SK-N-SH (cell line): ENCODE results near the gene TRRAP. TPM values are rescaled to one million over a fixed set of nuclear protein-coding genes. Genes with fewer than 3 reads are reported as not detected.

ENCODE experiments used
- CTCF ChIA-PET: fragments of 300-600, 350-600 bp; formaldehyde crosslinking; extraction: SDS; loops from one replicate; lab custom pipeline; 2021; lab: Yijun Ruan, JAX
- POLR2A ChIA-PET: fragments of 350-600 bp; sonication (Branson Sonifier 250); formaldehyde crosslinking; extraction: SDS; loops from one replicate; lab custom pipeline; 2020; ENCODE audit warnings: antibody characterized with exemption, inconsistent platforms; lab: Yijun Ruan, JAX
- DNase-seq: peaks from one replicate; pipeline ENCODE4 v3.0.0; 2012
- H2AFZ ChIP-seq: fragments of 200-600 bp; sonication (generic); 2 replicates; pipeline ENCODE4 v1.8.1; 2016; ENCODE audit warnings: antibody characterized with exemption, mild to moderate bottlenecking, low read depth
- H3F3A ChIP-seq: fragments of 200-600 bp; sonication (generic); replicated peaks from 2 replicates; pipeline ENCODE3; 2016; ENCODE audit warnings: antibody characterized with exemption, mild to moderate bottlenecking; ENCODE audit not compliant: insufficient read depth
- H3K27ac ChIP-seq, 2 experiments: fragments of 200-500 bp in 1 of 2; fragments of 200-600 bp in 1 of 2; sonication (Bioruptor generic) in 1 of 2; sonication (generic), shearing (Covaris generic) in 1 of 2; 2 replicates each; pipeline versions ENCODE4 v1.5.1 to v1.6.1; 2014 to 2016; ENCODE audit warnings: low read depth in 2 of 2, inconsistent platforms in 1 of 2, low read length in 1 of 2, mild to moderate bottlenecking in 1 of 2, mixed read lengths in 1 of 2
- H3K27me3 ChIP-seq: fragments of 200-600 bp; sonication (generic), shearing (Covaris generic); 2 replicates; pipeline ENCODE4 v1.6.1; 2016; ENCODE audit warnings: mixed run types; ENCODE audit not compliant: insufficient read depth
- H3K36me3 ChIP-seq, 2 experiments: fragments of 200-500 bp in 1 of 2; fragments of 200-600 bp in 1 of 2; sonication (Bioruptor generic) in 1 of 2; sonication (generic) in 1 of 2; replicated peaks in 1 of 2; 2 replicates each; pipeline versions ENCODE3 to v1.5.1; 2014 to 2016; ENCODE audit warnings: low read length in 1 of 2, mild to moderate bottlenecking in 1 of 2; ENCODE audit not compliant: insufficient read depth in 2 of 2, control insufficient read depth in 1 of 2
- H3K4me1 ChIP-seq, 2 experiments: fragments of 200-500 bp in 1 of 2; fragments of 200-600 bp in 1 of 2; sonication (Bioruptor generic) in 1 of 2; sonication (generic), shearing (Covaris generic) in 1 of 2; 2 replicates each; pipeline versions ENCODE4 v1.5.1 to v1.6.1; 2014 to 2016; ENCODE audit warnings: low read depth in 1 of 2, low read length in 1 of 2, mixed run types in 1 of 2; ENCODE audit not compliant: insufficient read depth in 2 of 2, control insufficient read depth in 1 of 2
- H3K4me2 ChIP-seq: fragments of 200-600 bp; sonication (generic), shearing (Covaris generic); 2 replicates; pipeline ENCODE4 v1.6.1; 2017; ENCODE audit warnings: mixed run types
- H3K4me3 ChIP-seq, 2 experiments: fragments of 200-500 bp in 1 of 2; fragments of 200-600 bp in 1 of 2; sonication (Bioruptor generic) in 1 of 2; sonication (generic), shearing (Covaris generic) in 1 of 2; 2 replicates each; pipeline versions ENCODE4 v1.5.1 to v1.8.1; 2014 to 2016; ENCODE audit warnings: low read depth in 2 of 2, inconsistent platforms in 1 of 2, low read length in 1 of 2, mild to moderate bottlenecking in 1 of 2, mixed read lengths in 1 of 2, moderate library complexity in 1 of 2
- H3K79me2 ChIP-seq: fragments of 200-600 bp; sonication (generic); 2 replicates; pipeline ENCODE4 v1.8.1; 2017; ENCODE audit warnings: mild to moderate bottlenecking; ENCODE audit not compliant: insufficient read depth
- H3K9ac ChIP-seq: fragments of 200-600 bp; sonication (generic); 2 replicates; pipeline ENCODE4 v1.6.1; 2017; ENCODE audit warnings: mixed run types
- H3K9me2 ChIP-seq: fragments of 200-600 bp; sonication (generic); 2 replicates; pipeline ENCODE4 v1.6.1; 2017; ENCODE audit warnings: mixed run types
- H3K9me3 ChIP-seq: fragments of 200-600 bp; sonication (generic); 2 replicates; pipeline ENCODE4 v1.6.1; 2017; ENCODE audit warnings: mixed run types, mild to moderate bottlenecking, moderate library complexity
- H4K20me1 ChIP-seq: fragments of 200-600 bp; sonication (generic); 2 replicates; pipeline ENCODE4 v1.6.1; 2017; ENCODE audit warnings: mild to moderate bottlenecking, mixed run types; ENCODE audit not compliant: insufficient read depth
- CTCF ChIP-seq: fragments of 200-600 bp; sonication (generic); IDR thresholded peaks from 2 replicates; pipeline ENCODE4 v1.6.1; 2017; ENCODE audit warnings: antibody characterized with exemption, mild to moderate bottlenecking, moderate library complexity
- EP300 ChIP-seq, 2 experiments: IDR thresholded peaks; 2 replicates each; pipeline versions ENCODE4 v1.4.0 to v1.6.1; 2012; ENCODE audit warnings: borderline replicate concordance in 1 of 2, low read depth in 1 of 2, low read length in 1 of 2
- EZH2phosphoT487 ChIP-seq: fragments of 200-600 bp; sonication (generic); IDR thresholded peaks from 2 replicates; pipeline ENCODE4 v1.6.1; 2017; ENCODE audit warnings: low read depth, mixed run types, mild to moderate bottlenecking, antibody characterized with exemption, moderate library complexity, borderline replicate concordance
- FOSL2 ChIP-seq: IDR thresholded peaks from 2 replicates; pipeline ENCODE4 v1.4.0; 2012; ENCODE audit warnings: low read depth, mild to moderate bottlenecking, moderate library complexity, borderline replicate concordance
- FOXJ3 ChIP-seq: sonication (generic); formaldehyde crosslinking; IDR thresholded peaks from 2 replicates; pipeline ENCODE4 v1.5.1; 2020; ENCODE audit warnings: mild to moderate bottlenecking, missing genetic modification reagents
- FOXM1 ChIP-seq: IDR thresholded peaks from 2 replicates; pipeline ENCODE4 v1.4.0; 2012; ENCODE audit warnings: low read depth, mild to moderate bottlenecking
- GATA2 ChIP-seq: sonication (generic); formaldehyde crosslinking; IDR thresholded peaks from 2 replicates; pipeline ENCODE4 v1.5.0; 2020; ENCODE audit warnings: mild to moderate bottlenecking, missing genetic modification reagents
- IRF3 ChIP-seq: fragments of 150-350 bp; IDR thresholded peaks from 2 replicates; pipeline ENCODE4 v1.6.1; 2016; ENCODE audit warnings: mild to moderate bottlenecking, low read depth, low read length
- MAX ChIP-seq: IDR thresholded peaks from 2 replicates; pipeline ENCODE4 v1.4.0; 2012; ENCODE audit warnings: low read depth
- MXI1 ChIP-seq: IDR thresholded peaks from 2 replicates; pipeline ENCODE4 v1.6.1; 2012; ENCODE audit warnings: mild to moderate bottlenecking, low read depth, low read length, improper control_type of control experiment
- POLR2AphosphoS5 ChIP-seq: IDR thresholded peaks from 2 replicates; pipeline ENCODE4 v1.6.1; 2012; ENCODE audit warnings: low read depth, low read length
- RAD21 ChIP-seq: IDR thresholded peaks from 2 replicates; pipeline ENCODE4 v1.6.1; 2012; ENCODE audit warnings: mild to moderate bottlenecking, low read length
- RCOR1 ChIP-seq: fragments of 150-350 bp; IDR thresholded peaks from 2 replicates; pipeline ENCODE4 v1.6.1; 2017; ENCODE audit warnings: antibody characterized with exemption, low read length
- REST ChIP-seq: IDR thresholded peaks from 2 replicates; pipeline ENCODE4 v1.6.1; 2012; ENCODE audit warnings: mild to moderate bottlenecking, low read depth, low read length, moderate library complexity
- RFX5 ChIP-seq: IDR thresholded peaks from 2 replicates; pipeline ENCODE4 v1.6.1; 2012; ENCODE audit warnings: mild to moderate bottlenecking, improper control_type of control experiment, low read length
- SIN3A ChIP-seq: IDR thresholded peaks from 2 replicates; pipeline ENCODE4 v1.6.1; 2012; ENCODE audit warnings: low read depth, mild to moderate bottlenecking, low read length, moderate library complexity, borderline replicate concordance
- TEAD4 ChIP-seq: IDR thresholded peaks from 2 replicates; pipeline ENCODE4 v1.4.0; 2012; ENCODE audit warnings: mild to moderate bottlenecking, borderline replicate concordance; ENCODE audit not compliant: insufficient read depth
- USF1 ChIP-seq: IDR thresholded peaks from 2 replicates; pipeline ENCODE4 v1.4.0; 2012; ENCODE audit warnings: low read depth, borderline replicate concordance
- YY1 ChIP-seq: IDR thresholded peaks from 2 replicates; pipeline ENCODE4 v1.4.0; 2012; ENCODE audit warnings: low read depth, mild to moderate bottlenecking
- ZBTB33 ChIP-seq: IDR thresholded peaks from 2 replicates; pipeline ENCODE4 v1.4.0; 2012; ENCODE audit warnings: low read depth, borderline replicate concordance
- WGBS: methylation state at CpG from one replicate; pipeline ENCODE4 v1.1.6; 2017; ENCODE audit warnings: low lambda C conversion rate; 5-methylcytosine and 5-hydroxymethylcytosine counted together
- polyA plus RNA-seq, 3 experiments: library from polyadenylated mRNA; depleted of rRNA; stranded (reverse); fragments of >200 nt; gene quantifications; 2 replicates each; pipeline ENCODE4 v1.2.3, GENCODE V29; 2012

Gene TRRAP
- polyA plus RNA-seq, 1 of the 3 experiments (the other 2 are of a cell fraction), result 24.9 TPM

- Histone ChIP-seq H3K27ac (no peak overlapping the region), H3K9me2 (no peaks in the 10 kb centered on the region), H3K4me2 (no peak overlapping the region), H3F3A (no peaks in the 10 kb centered on the region), H3K4me3 (no peak overlapping the region), H4K20me1 (no peaks in the 10 kb centered on the region), H3K36me3 (peaks cover 63 to 95% of the 10 kb centered on the region in 2 experiments), H3K27me3 (no peaks in the 10 kb centered on the region), H2AFZ (no peak overlapping the region), H3K4me1 (peaks cover 0 to 2% of the 10 kb centered on the region in 2 experiments; a peak in 1 of 4 replicates), H3K9me3 (no peaks in the 10 kb centered on the region), H3K9ac (no peak overlapping the region), H3K79me2 (no peaks in the 10 kb centered on the region)
- TF ChIP-seq USF1 (no peak), RCOR1 (no peak), SIN3A (no peak), IRF3 (no peak), RFX5 (no peak), EP300 (IDR thresholded peaks at IDR 0.05; ENCODE audit: borderline replicate concordance in 1 of 2, low read depth in 1 of 2, low read length in 1 of 2) (no peak), MXI1 (no peak), GATA2 (no peak), EZH2phosphoT487 (no peak), FOXJ3 (CRISPR knock-in tag) (no peak), REST (no peak), ZBTB33 (no peak), MAX (no peak), FOSL2 (no peak), TEAD4 (no peak), YY1 (no peak), POLR2AphosphoS5 (no peak), FOXM1 (no peak), CTCF (no peak), RAD21 (no peak)
- WGBS, result 89% methylated on average over 14 of the region's 14 CpGs
- DNase-seq, result no peak
- ChIA-PET POLR2A (interaction anchor here (0.6 kb wide), 1 partner anchor 104 kb away, joined by 3 read pairs; no protein-coding TSS in a partner anchor), CTCF (interaction anchor here (1.0 to 1.5 kb wide), 2 partner anchors 46 to 52 kb away, joined by 3 read pairs; no protein-coding TSS in a partner anchor)
These were observed 112.8 kb downstream of the TRRAP start for GRCh38 chr7:98991141-98991540.
